Small intestine (tissue), 7 donors: ENCODE data around the gene CCL21. TPM values are rescaled to one million over a fixed set of nuclear protein-coding genes. Genes with fewer than 3 reads are reported as not detected.
A peak's percentile ranks its signal among the peaks of the same experiment; 100 is the strongest.

Experiments used
- DNase-seq, 2 donors: peaks; one replicate each; pipeline versions ENCODE4 v3.0.0 to v3.0.0-alpha.2; 2013
- FAIRE-seq: peaks from 2 replicates; lab custom pipeline; 2012; peaks lifted over from hg19 to GRCh38; lab: Jason Lieb, UNC
- H3K27ac ChIP-seq, 3 donors: one replicate each; pipeline ENCODE4 v1.5.1; 2013; ENCODE audit warnings: low read length in 2 of 3, mild to moderate bottlenecking in 2 of 3, control low read depth in 1 of 3, inconsistent platforms in 1 of 3, low read depth in 1 of 3, moderate library complexity in 1 of 3
- H3K27me3 ChIP-seq, 3 donors: one replicate each; pipeline ENCODE4 v1.6.1; 2013; ENCODE audit warnings: low read length in 3 of 3, inconsistent platforms in 1 of 3; ENCODE audit not compliant: control insufficient read depth in 3 of 3, insufficient read depth in 3 of 3
- H3K36me3 ChIP-seq, 3 donors: one replicate each; pipeline ENCODE4 v1.6.1; 2013; ENCODE audit warnings: low read length in 3 of 3, inconsistent platforms in 1 of 3, low read depth in 1 of 3, mild to moderate bottlenecking in 1 of 3, moderate library complexity in 1 of 3; ENCODE audit not compliant: control insufficient read depth in 3 of 3, insufficient read depth in 2 of 3
- H3K4me1 ChIP-seq, 3 donors: one replicate each; pipeline ENCODE4 v1.6.1; 2013; ENCODE audit warnings: low read length in 2 of 3, inconsistent platforms in 1 of 3, low read depth in 1 of 3, mild to moderate bottlenecking in 1 of 3, moderate library complexity in 1 of 3; ENCODE audit not compliant: control insufficient read depth in 3 of 3, insufficient read depth in 2 of 3
- H3K4me3 ChIP-seq, 3 donors: one replicate each; pipeline ENCODE4 v1.5.1; 2013; ENCODE audit warnings: low read length in 3 of 3, control low read depth in 1 of 3, inconsistent platforms in 1 of 3, low read depth in 1 of 3, mild to moderate bottlenecking in 1 of 3, moderate library complexity in 1 of 3
- H3K9me3 ChIP-seq, 2 donors: one replicate each; pipeline ENCODE4 v1.6.1; 2013; ENCODE audit warnings: low read depth in 1 of 2, low read length in 1 of 2; ENCODE audit not compliant: control insufficient read depth in 2 of 2, insufficient read depth in 1 of 2
- WGBS, 3 donors: extraction: QIAGEN DNeasy Blood & Tissue Kit; methylation state at CpG; one replicate each; pipeline ENCODE4 v1.1.7; 2013; 5-methylcytosine and 5-hydroxymethylcytosine counted together
- polyA plus RNA-seq, 4 donors: library from polyadenylated mRNA; stranded (reverse) in 3 of 4; unstranded in 1 of 4; fragments of 200-250 nt in 3 of 4; fragments of 120-200 nt in 1 of 4; gene quantifications; one replicate each; pipeline versions ENCODE4 v1.2.1 to v1.2.3, GENCODE V29; 2013
- donor health status: healthy with polysubstance abuse.
- donor health status: control.
- donor health status: control.
- donor health status: Bipolar disorder and iron deficiency.
- donor health status: healthy.

Gene CCL21
- polyA plus RNA-seq, 4 donors = 2.2 to 286 (median 26.7) TPM

DNA sequence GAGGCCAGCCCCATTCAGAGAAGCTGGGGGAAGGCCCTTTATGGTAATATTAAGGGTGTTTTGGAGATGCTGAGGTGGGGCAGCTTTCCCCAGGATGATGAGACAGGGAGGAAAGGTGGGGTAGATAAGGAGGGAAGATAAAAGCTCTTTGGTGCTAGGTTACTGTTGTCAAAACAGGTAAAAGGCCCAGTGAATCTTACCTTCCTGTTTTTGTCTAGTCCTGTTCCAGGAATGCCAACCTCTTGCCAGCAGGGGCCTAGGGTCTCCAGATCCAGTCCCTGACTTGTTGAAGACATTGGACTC is 46.7 kb downstream of the CCL21 start:
- Histone ChIP-seq H3K27me3 (no peaks in the 10 kb centered on the region), H3K4me3 (no peak overlapping the region), H3K27ac (no peak overlapping the region), H3K9me3 (no peaks in the 10 kb centered on the region), H3K36me3 (peaks cover 3 to 38% (median 3%) of the 10 kb centered on the region in 3 donors), H3K4me1 (peaks cover 0 to 9% (median 3%) of the 10 kb centered on the region in 3 donors)
- no peak for FAIRE-seq
- DNase-seq = no peak

GRCh38 chr9:34662526-34663302 is 47.2 kb downstream of the CCL21 start, which contains the start of gene CCL27:
Gene CCL27 (minus strand): TSS chr9:34662657. CDS start chr9:34662633, 24 bp downstream.
- DNase-seq = no peak
- H3K36me3 ChIP-seq = peaks cover 2 to 40% (median 3%) of the 10 kb centered on the region in 3 donors
- WGBS, 3 donors = 81 to 90% (median 83%) methylated on average over 4 of the region's 4 CpGs
- H3K27me3 ChIP-seq = no peaks in the 10 kb centered on the region
- H3K4me3 ChIP-seq = no peak within 1 kb of the TSS
- no peak within 1 kb of the TSS for H3K27ac ChIP-seq
- FAIRE-seq = no peak
- peaks cover 0 to 9% (median 3%) of the 10 kb centered on the region in 3 donors for H3K4me1 ChIP-seq
- H3K9me3 ChIP-seq = no peaks in the 10 kb centered on the region

DNA sequence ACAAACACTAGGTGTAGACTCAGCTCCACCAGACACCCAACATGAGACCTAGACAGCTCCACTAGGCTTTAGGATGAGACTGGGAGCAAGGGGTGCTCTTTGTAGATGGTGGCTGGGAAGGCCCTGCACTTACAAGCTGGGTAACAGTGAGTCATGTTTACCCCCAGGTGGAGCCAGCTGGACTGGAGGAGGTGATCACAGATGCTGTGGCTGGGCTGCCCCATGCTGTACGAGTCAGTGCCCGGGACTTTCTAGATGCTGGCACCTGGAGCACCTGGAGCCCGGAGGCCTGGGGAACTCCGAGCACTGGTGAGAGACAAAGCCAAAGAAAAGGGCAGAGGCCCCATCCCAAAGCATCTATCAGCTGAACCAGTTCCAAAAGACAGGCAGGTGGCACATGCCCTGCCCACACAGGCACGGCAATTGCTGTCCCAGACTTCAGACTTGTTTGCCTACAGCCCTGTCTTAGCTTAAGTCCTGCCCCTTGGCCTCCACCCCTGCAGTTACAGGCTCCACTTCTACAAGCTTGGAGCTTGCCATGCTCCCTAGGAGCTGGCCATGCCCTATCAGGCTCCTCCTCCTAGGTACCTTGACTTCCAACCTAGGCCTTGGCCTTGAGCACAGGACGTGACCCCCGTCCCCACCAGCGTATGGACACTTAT is 50.2 kb downstream of the CCL21 start:
- H3K4me1 ChIP-seq = peaks cover 0 to 16% (median 2%) of the 10 kb centered on the region in 3 donors
- no peaks in the 10 kb centered on the region for H3K9me3 ChIP-seq
- H3K27me3 ChIP-seq = no peaks in the 10 kb centered on the region
- no peak overlapping the region for H3K27ac ChIP-seq
- H3K4me3 ChIP-seq = no peak overlapping the region
- WGBS, 3 donors = 29 to 68% (median 53%) methylated on average over 8 of the region's 8 CpGs
- peaks cover 2 to 41% (median 3%) of the 10 kb centered on the region in 3 donors for H3K36me3 ChIP-seq
- DNase-seq = peak in 1 of 2 donors; percentile 57
- FAIRE-seq = no peak

Other genes starting within 250 kb of the CCL21 start
- gene ENHO, start 187.1 kb downstream of the CCL21 start, polyA plus RNA-seq = 1 to 10 TPM; 1.8 to 8.9 (median 5.1) TPM
- gene CNTFR, start 120.4 kb downstream of the CCL21 start, polyA plus RNA-seq = 1 to 10 TPM; 1.1 to 9.3 (median 5.9) TPM
- gene RPP25L, start 98.0 kb downstream of the CCL21 start, polyA plus RNA-seq = 10 to 100 TPM; 41.2 to 93.7 (median 72.4) TPM
- 10 to 100 TPM; 55.7 to 92.9 (median 85.9) TPM for gene DCTN3, start 89.6 kb downstream of the CCL21 start, polyA plus RNA-seq
- under 1 TPM in 2 of 4 donors, not detected in 2; 0.03 to 0.04 TPM for gene ARID3C, start 81.1 kb downstream of the CCL21 start, polyA plus RNA-seq
- 10 to 100 TPM; 41.4 to 88.8 (median 68.5) TPM for gene SIGMAR1, start 72.3 kb downstream of the CCL21 start, polyA plus RNA-seq
- 100 to 1,000 TPM in 1 of 4 donors, 10 to 100 TPM in 3; 37.4 to 106 (median 65.2) TPM for gene GALT, start 63.5 kb downstream of the CCL21 start, polyA plus RNA-seq
- 10 to 100 TPM; 10.3 to 40.0 (median 25.3) TPM for gene IL11RA, start 58.0 kb downstream of the CCL21 start, polyA plus RNA-seq
- under 1 TPM in 3 of 4 donors, not detected in 1; 0.09 to 0.89 (median 0.24) TPM for gene CCL27, start 47.5 kb downstream of the CCL21 start, polyA plus RNA-seq
- gene CCL19, start 18.9 kb downstream of the CCL21 start, polyA plus RNA-seq = 1 to 10 TPM in 2 of 4 donors, not detected in 2; 5.5 to 7.6 TPM
- under 1 TPM in 2 of 4 donors, not detected in 2; 0.15 to 0.39 TPM for gene PHF24, start 248.1 kb upstream of the CCL21 start, polyA plus RNA-seq